ENCODE data around the gene GUSB.

GRCh38 chr7:65974191-65974801 lies 7.7 kb downstream of the GUSB start:
- TF ChIP-seq CTCF (conservative IDR thresholded peaks at IDR 0.05 in 1 of 2, IDR thresholded peaks at IDR 0.05 in 1 of 2; ENCODE audit: extremely low read depth in 1 of 2, insufficient read depth in 1 of 2, low read depth in 1 of 2, low read length in 2 of 2) = no peak
- TF ChIP-seq EZH2 (IDR thresholded peaks at IDR 0.05; ENCODE audit: borderline replicate concordance, low read length) = no peak
